ENCODE results near the gene TUBD1.
"Not testable (repeated sequence)": the region's sequence is repeated elsewhere in the genome, so short reads cannot be mapped to it uniquely, and the experiment has no call there.

Gene TUBD1

GRCh38 chr17:59844884-59845594 lies 47.7 kb downstream of the TUBD1 start:
- no peak for DNase-seq (ENCODE audit: low read depth)

GRCh38 chr17:59842901-59843652 lies 49.7 kb downstream of the TUBD1 start:
- DNase-seq (ENCODE audit: low read depth): peak; percentile 65

GRCh38 chr17:59841882-59842263 lies 50.9 kb downstream of the TUBD1 start:
- DNase-seq (ENCODE audit: low read depth): not testable (repeated sequence)

GRCh38 chr17:59841091-59841881 lies 51.5 kb downstream of the TUBD1 start:
- not testable (repeated sequence) for DNase-seq (ENCODE audit: low read depth)

GRCh38 chr17:59840329-59841090 lies 52.2 kb downstream of the TUBD1 start:
- DNase-seq (ENCODE audit: low read depth): no peak

GRCh38 chr17:59839651-59840328 lies 53.0 kb downstream of the TUBD1 start:
- DNase-seq (ENCODE audit: low read depth): no peak

GRCh38 chr17:59838052-59838916 lies 54.5 kb downstream of the TUBD1 start:
- no peak for DNase-seq (ENCODE audit: low read depth)

GRCh38 chr17:59837308-59838051 lies 55.3 kb downstream of the TUBD1 start:
- DNase-seq (ENCODE audit: low read depth): peak; percentile 69

- no peak for DNase-seq (ENCODE audit: low read depth)
Measured at GRCh38 chr17:59832883-59833379, 59.8 kb downstream of the TUBD1 start.

GRCh38 chr17:59830846-59831486 lies 61.8 kb downstream of the TUBD1 start:
- DNase-seq (ENCODE audit: low read depth): no peak

GRCh38 chr17:59830007-59830630 lies 62.6 kb downstream of the TUBD1 start:
- no peak for DNase-seq (ENCODE audit: low read depth)

- no peak for DNase-seq (ENCODE audit: low read depth)
Measured at GRCh38 chr17:59829217-59830006, 63.3 kb downstream of the TUBD1 start.

- not testable (repeated sequence) for DNase-seq (ENCODE audit: low read depth)
Measured at GRCh38 chr17:59828819-59829216, 63.9 kb downstream of the TUBD1 start.

GRCh38 chr17:59828478-59828760 lies 64.3 kb downstream of the TUBD1 start:
- no peak for DNase-seq (ENCODE audit: low read depth)

- no peak for DNase-seq (ENCODE audit: low read depth)
Measured at GRCh38 chr17:59827721-59828477, 64.8 kb downstream of the TUBD1 start.

GRCh38 chr17:59826706-59827453 lies 65.9 kb downstream of the TUBD1 start:
- no peak for DNase-seq (ENCODE audit: low read depth)

Data from activated T-cell treated with anti-CD3 and anti-CD28 coated beads for 24 hours (primary cell).